VCaP (cell line): ENCODE results near the gene NAALADL2.

Source experiments
- H3K27ac ChIP-seq: fragments of 450-650 bp; 2 replicates; pipeline ENCODE4 v1.5.1; 2017
- TF ChIP-seq, protein P1 (sequence below): fragments of 450-650 bp; conservative IDR thresholded peaks from 2 replicates; pipeline ENCODE4 v1.5.1; 2017; ENCODE audit warnings: mild to moderate bottlenecking, moderate library complexity

NAALADL2 gene

GRCh38 chr3:175279457-175279856 is 420.3 kb downstream of the NAALADL2 start:
- H3K27ac ChIP-seq = peak overlapping the region; percentile 62
- TF ChIP-seq, protein P1, sequence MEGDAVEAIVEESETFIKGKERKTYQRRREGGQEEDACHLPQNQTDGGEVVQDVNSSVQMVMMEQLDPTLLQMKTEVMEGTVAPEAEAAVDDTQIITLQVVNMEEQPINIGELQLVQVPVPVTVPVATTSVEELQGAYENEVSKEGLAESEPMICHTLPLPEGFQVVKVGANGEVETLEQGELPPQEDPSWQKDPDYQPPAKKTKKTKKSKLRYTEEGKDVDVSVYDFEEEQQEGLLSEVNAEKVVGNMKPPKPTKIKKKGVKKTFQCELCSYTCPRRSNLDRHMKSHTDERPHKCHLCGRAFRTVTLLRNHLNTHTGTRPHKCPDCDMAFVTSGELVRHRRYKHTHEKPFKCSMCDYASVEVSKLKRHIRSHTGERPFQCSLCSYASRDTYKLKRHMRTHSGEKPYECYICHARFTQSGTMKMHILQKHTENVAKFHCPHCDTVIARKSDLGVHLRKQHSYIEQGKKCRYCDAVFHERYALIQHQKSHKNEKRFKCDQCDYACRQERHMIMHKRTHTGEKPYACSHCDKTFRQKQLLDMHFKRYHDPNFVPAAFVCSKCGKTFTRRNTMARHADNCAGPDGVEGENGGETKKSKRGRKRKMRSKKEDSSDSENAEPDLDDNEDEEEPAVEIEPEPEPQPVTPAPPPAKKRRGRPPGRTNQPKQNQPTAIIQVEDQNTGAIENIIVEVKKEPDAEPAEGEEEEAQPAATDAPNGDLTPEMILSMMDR = no peak

- TF ChIP-seq, protein P1 = no peak
- peak overlapping the region; percentile 62 for H3K27ac ChIP-seq
Observed at GRCh38 chr3:175279911-175280310, 420.8 kb downstream of the NAALADL2 start.

DNA sequence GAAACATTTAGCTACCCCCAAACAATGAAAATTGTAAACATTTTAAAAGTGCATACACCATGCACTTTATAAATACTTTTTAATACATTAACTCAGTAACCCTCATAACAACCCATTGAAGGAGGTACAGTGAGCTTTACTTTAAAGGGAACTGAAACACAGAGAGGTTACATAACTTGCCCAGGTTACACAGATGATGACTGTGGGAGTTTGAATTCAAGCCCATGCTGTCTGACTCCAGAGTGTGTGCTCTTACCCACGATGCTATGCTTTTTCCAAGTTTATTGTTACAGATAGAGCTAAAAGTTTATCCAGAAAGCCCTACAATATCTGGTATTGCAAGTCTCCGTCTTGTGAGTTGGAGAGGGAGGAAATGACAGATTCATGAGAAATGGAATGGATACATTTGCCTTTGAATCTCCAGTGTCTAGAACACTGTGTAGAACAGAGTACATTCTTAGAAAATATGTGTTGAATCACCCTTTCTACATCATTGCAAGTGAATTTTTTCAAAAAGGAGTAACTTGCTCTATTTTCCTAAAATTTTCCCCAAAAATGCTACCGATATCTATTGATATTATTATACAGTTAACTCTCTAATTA is 428.3 kb downstream of the NAALADL2 start:
- H3K27ac ChIP-seq = no peak overlapping the region
- TF ChIP-seq, protein P1 = no peak

DNA sequence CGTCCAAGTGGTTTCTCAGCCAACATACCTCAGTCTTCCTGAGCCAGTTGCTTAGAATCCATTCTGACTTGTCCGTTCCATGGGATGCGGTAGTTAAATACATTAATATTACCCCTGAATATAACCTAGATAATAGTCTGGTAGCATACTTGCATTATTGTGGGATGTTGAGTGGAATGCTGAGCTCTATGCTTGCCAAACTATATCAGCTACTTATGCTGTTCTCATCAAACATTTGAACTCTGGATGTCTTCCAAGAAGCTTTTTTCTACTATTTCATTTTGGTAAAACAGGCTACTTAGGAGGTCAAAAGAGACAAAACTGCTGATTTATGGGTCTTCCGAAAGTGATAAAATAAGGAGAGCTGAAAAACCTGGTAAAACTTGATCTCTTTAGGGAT is 429.5 kb downstream of the NAALADL2 start:
- TF ChIP-seq, protein P1 = no peak
- H3K27ac ChIP-seq = no peak overlapping the region

- H3K27ac ChIP-seq = peak overlapping the region; percentile 36
- TF ChIP-seq, protein P1 = no peak
Observed at GRCh38 chr3:175294793-175295192, 435.7 kb downstream of the NAALADL2 start.

- H3K27ac ChIP-seq = peak overlapping the region; percentile 36
- TF ChIP-seq, protein P1 = no peak
Observed at GRCh38 chr3:175295248-175296130, 436.4 kb downstream of the NAALADL2 start.

GRCh38 chr3:175297216-175297615 is 438.1 kb downstream of the NAALADL2 start:
- H3K27ac ChIP-seq = no peak overlapping the region
- TF ChIP-seq, protein P1 = no peak
